Kidney capillary endothelial cell (primary cell): ENCODE measurements around the gene NFE2L3.
"Not testable (repeated sequence)": the region's sequence is repeated elsewhere in the genome, so short reads cannot be mapped to it uniquely, and the experiment has no call there.

ENCODE experiments used
- DNase-seq: peaks from one replicate; pipeline ENCODE4 v3.0.0-alpha.2; 2018; ENCODE audit warnings: low spot score

The NFE2L3 gene

DNA sequence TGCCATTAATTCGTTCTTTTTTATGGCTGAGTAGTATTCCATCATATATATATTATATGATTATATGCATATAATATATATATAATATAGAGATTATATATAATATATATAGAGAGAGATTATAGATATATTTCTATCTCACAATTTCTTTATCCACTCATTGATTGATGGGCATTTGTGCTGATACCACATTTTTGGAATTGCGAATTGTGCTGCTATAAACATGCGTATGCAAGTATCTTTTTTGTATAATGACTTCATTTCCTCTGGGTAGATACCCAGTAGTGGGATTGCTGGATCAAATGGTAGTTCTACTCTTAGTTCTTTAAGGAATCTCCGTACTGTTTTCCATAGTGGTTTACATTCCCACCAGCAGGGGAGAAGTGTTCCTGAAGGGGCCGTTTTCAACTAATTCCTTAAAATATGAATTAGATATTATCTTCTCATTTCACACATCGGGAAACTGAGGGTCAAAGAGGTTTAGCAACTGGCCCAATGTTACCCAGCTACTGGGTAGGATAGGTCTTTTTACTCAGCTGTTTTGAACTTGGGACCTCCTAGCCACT, 16.5 kb downstream of the NFE2L3 start:
- DNase-seq = no peak

DNA sequence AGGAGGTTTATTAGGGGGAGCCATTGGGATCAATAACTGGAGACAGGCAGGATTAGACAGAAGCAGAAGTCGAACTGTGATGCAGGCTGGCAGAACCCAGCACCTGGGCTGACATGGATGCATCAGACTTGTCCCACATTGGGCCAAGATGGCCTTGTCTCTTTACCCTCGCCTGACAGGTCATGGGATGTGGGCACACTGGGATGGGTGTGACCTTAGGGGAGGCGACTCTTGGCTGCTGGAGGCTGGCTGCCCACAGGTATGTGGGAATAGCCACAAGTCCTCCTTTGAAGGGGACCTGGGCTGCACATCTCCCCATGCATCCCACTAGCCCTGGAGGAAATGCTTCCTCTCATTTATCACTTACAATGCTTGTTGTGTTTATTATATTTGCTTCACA, 17.3 kb downstream of the NFE2L3 start:
- DNase-seq = no peak

GRCh38 chr7:26170663-26171062, 18.7 kb downstream of the NFE2L3 start:
- no peak for DNase-seq

GRCh38 chr7:26171601-26172000, 19.6 kb downstream of the NFE2L3 start:
- DNase-seq = no peak

- DNase-seq = no peak
Observed at GRCh38 chr7:26172048-26172447, 20.1 kb downstream of the NFE2L3 start.

GRCh38 chr7:26175903-26176302, 23.9 kb downstream of the NFE2L3 start:
- DNase-seq = not testable (repeated sequence)

GRCh38 chr7:26176696-26177095, 24.7 kb downstream of the NFE2L3 start:
- DNase-seq = not testable (repeated sequence)

DNA sequence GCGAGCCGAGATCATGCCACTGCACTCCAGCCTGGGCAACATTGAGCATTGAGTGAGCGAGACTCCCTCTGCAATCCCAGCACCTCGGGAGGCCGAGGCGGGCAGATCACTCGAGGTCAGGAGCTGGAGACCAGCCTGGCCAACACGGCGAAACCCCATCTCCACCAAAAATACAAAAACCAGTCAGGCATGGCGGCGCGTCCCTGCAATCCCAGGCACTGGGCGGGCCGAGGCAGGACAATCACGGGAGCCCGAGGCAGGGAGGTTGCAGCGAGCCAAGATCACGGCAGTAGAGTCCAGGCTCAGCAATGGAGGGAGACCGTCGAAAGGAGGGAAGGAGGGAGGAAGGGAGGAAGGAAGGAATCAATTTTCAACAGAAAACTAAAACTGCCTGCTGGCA, 25.3 kb downstream of the NFE2L3 start:
- DNase-seq = not testable (repeated sequence)

DNA sequence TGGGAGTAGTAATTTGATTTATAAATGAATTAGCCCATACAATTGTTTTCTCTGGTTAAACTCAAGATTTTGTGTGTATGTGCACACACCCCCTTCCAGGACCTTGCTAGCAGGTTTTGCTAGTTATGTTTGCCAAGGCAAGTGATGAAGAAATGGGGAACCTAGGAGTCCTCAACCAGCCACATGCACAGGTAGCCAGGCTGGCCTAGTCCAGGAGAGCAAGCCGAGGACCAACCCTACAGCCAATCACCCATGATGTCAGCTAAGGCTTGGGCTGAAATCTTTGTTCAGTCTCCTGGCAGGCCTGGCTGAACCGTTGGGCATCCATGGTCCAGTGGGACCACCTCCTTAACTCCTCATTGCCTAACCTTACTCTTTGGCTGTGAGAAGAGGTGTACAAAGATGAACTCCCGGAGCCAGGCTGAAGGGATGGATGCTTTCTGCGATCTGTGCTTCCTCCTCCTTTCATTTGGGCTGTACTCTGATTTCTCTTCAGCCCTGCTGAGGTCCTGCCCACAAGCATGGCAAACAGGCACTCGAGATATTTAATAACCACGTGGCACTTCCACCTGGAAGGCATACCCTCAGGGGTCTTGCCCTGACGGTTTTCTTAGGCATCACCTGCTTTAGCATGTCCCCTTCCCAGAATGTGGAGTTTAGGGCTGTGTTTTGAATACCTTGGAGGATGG, 26.4 kb downstream of the NFE2L3 start:
- DNase-seq = no peak

- no peak for DNase-seq
Observed at GRCh38 chr7:26179422-26179821, 27.4 kb downstream of the NFE2L3 start.

DNA sequence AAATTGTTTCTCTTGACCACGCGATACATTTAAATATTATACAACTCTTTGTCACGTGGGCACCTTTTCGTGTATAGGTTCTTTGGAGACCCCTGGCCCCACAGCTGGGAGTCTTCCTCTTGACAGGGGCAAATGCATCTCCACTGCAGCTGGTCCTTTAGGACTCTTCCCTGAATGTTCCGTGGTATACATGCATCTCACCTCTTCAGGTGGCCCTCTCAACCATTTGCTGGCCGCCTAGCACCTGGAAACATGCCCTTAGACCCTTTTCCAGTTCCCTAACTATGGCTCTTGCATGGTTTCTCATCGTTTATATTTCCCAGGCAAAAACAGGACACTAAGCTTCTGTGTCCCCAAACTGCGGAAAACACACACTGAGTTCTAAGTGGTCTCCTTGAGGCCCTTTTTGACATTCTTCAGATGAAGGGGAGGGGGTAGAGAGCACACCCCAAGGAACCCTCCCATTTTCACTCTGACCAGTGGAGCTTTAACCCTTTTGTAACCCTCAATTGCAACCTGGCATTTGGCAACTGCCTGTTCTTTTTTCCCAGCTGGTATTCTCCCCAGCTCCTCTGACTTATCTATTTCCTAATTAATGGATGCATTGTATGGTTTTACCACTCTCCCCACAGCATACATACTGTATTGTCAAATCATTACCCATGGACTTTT, 28.0 kb downstream of the NFE2L3 start:
- no peak for DNase-seq

GRCh38 chr7:26180792-26181198, 28.8 kb downstream of the NFE2L3 start:
- no peak for DNase-seq

DNA sequence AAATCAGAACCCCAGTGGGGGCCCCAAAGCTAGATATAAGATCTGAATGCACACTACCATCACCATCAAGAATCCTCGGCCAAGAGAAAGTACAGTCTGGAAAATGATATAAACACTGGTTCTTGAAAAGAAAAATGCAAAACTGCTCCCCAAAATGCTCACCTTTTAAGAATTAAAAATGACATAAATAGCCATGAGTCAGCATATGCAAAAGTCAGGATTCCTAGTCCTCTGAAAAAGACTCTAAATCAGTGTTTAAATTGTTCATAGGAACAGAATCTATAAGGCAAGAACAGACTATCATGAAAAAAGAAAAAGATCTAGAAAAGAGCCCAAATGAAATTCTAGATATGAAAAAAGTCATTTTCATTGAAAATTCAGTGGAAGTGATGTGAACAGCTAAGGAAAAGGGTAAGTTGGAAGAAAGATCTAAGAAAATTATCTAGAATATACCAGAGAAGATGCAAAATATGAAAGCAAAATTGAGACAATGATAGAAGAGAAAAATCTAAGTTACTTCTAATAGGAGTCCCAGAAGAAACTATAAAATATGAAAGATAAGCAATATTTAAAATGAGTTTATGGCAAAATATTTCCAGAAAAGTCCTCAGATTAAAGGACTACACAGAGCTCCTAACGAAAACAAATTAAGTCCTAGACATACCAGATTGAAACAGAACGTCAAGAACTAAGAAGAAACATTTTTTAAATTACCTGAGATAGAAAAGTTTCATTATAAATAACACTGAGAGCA, 29.7 kb downstream of the NFE2L3 start:
- DNase-seq = no peak

DNA sequence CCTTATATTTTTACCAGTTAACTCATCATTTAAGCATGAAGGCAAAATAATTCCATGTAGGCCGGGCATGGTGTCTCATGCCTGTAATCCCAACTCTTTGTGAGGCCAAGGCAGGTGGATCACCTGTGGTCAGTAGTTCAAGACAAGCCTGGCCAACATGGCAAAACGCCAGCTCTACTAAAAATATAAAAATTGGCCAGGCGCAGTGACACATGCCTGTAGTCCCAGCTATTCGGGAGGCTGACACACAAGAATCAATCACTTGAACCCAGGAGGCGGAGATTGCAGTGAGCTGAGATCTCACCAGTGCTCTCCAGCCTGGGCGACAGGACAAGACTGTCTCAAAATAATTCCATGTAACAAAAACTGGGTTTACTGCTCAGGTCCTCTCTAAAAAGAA, 30.3 kb downstream of the NFE2L3 start:
- no peak for DNase-seq

DNA sequence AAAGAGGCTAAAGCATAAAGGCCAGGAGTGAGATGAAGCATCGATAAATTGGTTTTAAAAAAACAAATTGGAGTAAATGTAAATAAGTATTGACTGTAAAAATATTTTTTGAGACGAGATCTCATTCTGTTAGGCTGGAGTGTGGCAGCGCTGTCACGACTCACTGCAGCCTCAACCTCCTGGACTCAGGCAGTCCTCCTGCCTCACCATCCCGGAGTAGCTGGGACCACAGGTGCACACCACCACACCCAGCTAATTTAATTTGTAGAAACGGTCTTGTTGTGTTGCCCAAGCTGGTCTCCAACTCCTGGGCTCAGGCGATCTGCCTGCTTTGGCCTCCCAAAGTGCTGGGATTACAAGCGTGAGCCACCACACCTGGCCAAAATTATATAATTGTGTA, 30.7 kb downstream of the NFE2L3 start:
- DNase-seq = no peak

GRCh38 chr7:26183545-26184280, 31.7 kb downstream of the NFE2L3 start:
- no peak for DNase-seq

GRCh38 chr7:26184281-26185101, 32.5 kb downstream of the NFE2L3 start:
- not testable (repeated sequence) for DNase-seq

DNA sequence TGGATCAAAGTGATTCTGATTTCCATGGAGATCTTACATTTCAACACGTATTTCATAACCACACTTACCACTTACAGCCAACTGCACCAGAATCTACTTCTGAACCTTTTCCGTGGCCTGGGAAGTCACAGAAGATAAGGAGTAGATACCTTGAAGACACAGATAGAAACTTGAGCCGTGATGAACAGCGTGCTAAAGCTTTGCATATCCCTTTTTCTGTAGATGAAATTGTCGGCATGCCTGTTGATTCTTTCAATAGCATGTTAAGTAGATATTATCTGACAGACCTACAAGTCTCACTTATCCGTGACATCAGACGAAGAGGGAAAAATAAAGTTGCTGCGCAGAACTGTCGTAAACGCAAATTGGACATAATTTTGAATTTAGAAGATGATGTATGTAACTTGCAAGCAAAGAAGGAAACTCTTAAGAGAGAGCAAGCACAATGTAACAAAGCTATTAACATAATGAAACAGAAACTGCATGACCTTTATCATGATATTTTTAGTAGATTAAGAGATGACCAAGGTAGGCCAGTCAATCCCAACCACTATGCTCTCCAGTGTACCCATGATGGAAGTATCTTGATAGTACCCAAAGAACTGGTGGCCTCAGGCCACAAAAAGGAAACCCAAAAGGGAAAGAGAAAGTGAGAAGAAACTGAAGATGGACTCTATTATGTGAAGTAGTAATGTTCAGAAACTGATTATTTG, 33.3 kb downstream of the NFE2L3 start:
- no peak for DNase-seq

DNA sequence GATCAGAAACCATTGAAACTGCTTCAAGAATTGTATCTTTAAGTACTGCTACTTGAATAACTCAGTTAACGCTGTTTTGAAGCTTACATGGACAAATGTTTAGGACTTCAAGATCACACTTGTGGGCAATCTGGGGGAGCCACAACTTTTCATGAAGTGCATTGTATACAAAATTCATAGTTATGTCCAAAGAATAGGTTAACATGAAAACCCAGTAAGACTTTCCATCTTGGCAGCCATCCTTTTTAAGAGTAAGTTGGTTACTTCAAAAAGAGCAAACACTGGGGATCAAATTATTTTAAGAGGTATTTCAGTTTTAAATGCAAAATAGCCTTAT, 33.8 kb downstream of the NFE2L3 start:
- DNase-seq = no peak
